ENCODE results near the gene MRPL14.

The MRPL14 gene

GRCh38 chr6:44064089-44064947 lies 62.9 kb downstream of the MRPL14 start:
- no peak for DNase-seq (ENCODE audit: low read depth in 1 of 2, low spot score in 1 of 2)
- TF ChIP-seq REST (IDR thresholded peaks at IDR 0.05; ENCODE audit: insufficient replicate concordance, low read depth) = no peak
- TF ChIP-seq GABPA (IDR thresholded peaks at IDR 0.05; ENCODE audit: low read depth) = no peak
- TF ChIP-seq POLR2AphosphoS5 (IDR thresholded peaks at IDR 0.05; ENCODE audit: low read depth) = no peak
- no peak for TF ChIP-seq CTCF (IDR thresholded peaks at IDR 0.05; ENCODE audit: insufficient read depth, low read length)
- TF ChIP-seq SPI1 (IDR thresholded peaks at IDR 0.05; ENCODE audit: borderline replicate concordance, low read depth) = no peak
- Histone ChIP-seq H3K27me3 (ENCODE audit: insufficient read depth, poor library complexity, severe bottlenecking) (no peaks in the 10 kb centered on the region), H3K4me3 (replicated peaks; ENCODE audit: insufficient read depth, low read length) (no peak overlapping the region), H3K27ac (replicated peaks) (no peak overlapping the region)

DNA sequence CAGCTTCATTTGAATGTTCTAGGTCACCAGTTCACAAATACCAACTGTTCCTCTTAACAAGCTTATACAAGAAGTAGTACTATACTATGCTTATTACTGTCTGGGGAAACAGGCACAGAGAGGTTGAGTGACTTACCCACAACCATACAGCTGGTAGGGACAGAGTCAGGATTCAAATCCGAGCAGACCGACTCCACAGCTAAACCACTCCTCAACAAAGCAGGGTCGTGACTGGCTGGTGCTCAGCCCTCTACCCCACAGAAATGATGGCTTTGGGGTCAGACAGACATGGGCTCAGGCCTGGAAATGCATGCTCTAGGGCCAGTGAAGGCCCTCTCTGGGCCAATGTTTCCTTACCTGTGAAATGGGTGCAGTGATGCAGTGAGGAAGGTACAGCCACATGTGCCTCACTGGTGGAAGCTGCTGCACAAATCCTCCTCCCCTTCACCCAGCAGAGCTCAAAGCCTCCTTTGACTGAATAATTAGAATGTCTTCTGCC lies 63.6 kb downstream of the MRPL14 start:
- H3K4me3 ChIP-seq (replicated peaks; ENCODE audit: insufficient read depth, low read length) = no peak overlapping the region
- TF ChIP-seq CTCF (IDR thresholded peaks at IDR 0.05; ENCODE audit: insufficient read depth, low read length) = no peak
- no peak for TF ChIP-seq GABPA (IDR thresholded peaks at IDR 0.05; ENCODE audit: low read depth)
- TF ChIP-seq REST (IDR thresholded peaks at IDR 0.05; ENCODE audit: insufficient replicate concordance, low read depth) = no peak
- TF ChIP-seq SPI1 (IDR thresholded peaks at IDR 0.05; ENCODE audit: borderline replicate concordance, low read depth) = no peak
- no peak for TF ChIP-seq POLR2AphosphoS5 (IDR thresholded peaks at IDR 0.05; ENCODE audit: low read depth)
- H3K27me3 ChIP-seq (ENCODE audit: insufficient read depth, poor library complexity, severe bottlenecking) = no peaks in the 10 kb centered on the region
- DNase-seq (ENCODE audit: low read depth in 1 of 2, low spot score in 1 of 2) = no peak
- H3K27ac ChIP-seq (replicated peaks) = no peak overlapping the region

Measured in HL-60 (cell line).